Heart left ventricle (tissue), 13 donors: Measurements from ENCODE around the gene DDX10.

Experiments
- CTCF ChIP-seq, 12 donors: fragments of 200-600 bp; sonication (generic) in 4 of 12; IDR thresholded peaks; one replicate each; pipeline versions ENCODE4 v1.5.0 to v1.8.0; 2018 to 2022; ENCODE audit warnings: antibody characterized with exemption in 12 of 12, mild to moderate bottlenecking in 5 of 12
- POLR2A ChIP-seq, 2 donors: fragments of 450-650 bp; IDR thresholded peaks; one replicate each; pipeline ENCODE4 v1.6.1; 2017; ENCODE audit warnings: antibody characterized with exemption in 2 of 2, mild to moderate bottlenecking in 2 of 2, moderate library complexity in 2 of 2
- donor health status: ischemic (EF 13 %, LVEDD 7.1; RV severe dilation, severe dysfunction).
- donor health status: DM: no; HTN: yes; CAD: no.
- donor health status: DM: no; HTN: no; CAD: no.
- donor health status: ischemic (EF 25% LVEDD 6.9; RV normal size, moderate dysfunction).
- donor health status: ischemic (EF 25% LVEDD 5.7; RV mildly dilated, moderate dysfunction).
- donor health status: ischemic (EF 35%, LVEDD 5.7; RV mildly dilated, moderate dysfunction).
- donor health status: nonischemic (EF 11% LVEDD 7.7; RV severe dilation, severe dysfunction).
- donor health status: DM: yes; HTN: yes; CAD: no.
- donor health status: PGD.
- donor health status: ischemic (EF 29% LVEDD 5.4; RV normal size, mild dysfunction).
- donor health status: nonischemic (EF 23%, LVEDD 6.1; RV moderate dilation, normal function).

GRCh38 chr11:108975026-108975425 lies 310.2 kb downstream of the DDX10 start:
- TF ChIP-seq CTCF (IDR thresholded peaks at IDR 0.05) (no peak), POLR2A (IDR thresholded peaks at IDR 0.05) (no peak)
